NT2/D1 (cell line): ENCODE data around the gene PDGFRB.

Experiments used
- DNase-seq: peaks from one replicate; pipeline ENCODE4 v3.0.0-alpha.2; 2011; ENCODE audit warnings: low read depth, low spot score
- H3K27me3 ChIP-seq: 2 replicates; pipeline ENCODE4 v1.6.0; 2011; ENCODE audit warnings: mild to moderate bottlenecking; ENCODE audit not compliant: insufficient read length, insufficient read depth
- H3K36me3 ChIP-seq: 2 replicates; pipeline ENCODE4 v1.6.1; 2011; ENCODE audit warnings: mild to moderate bottlenecking, low read length, mixed read lengths; ENCODE audit not compliant: insufficient read depth, insufficient read length
- H3K4me1 ChIP-seq: 2 replicates; pipeline ENCODE4 v1.5.1; 2011; ENCODE audit not compliant: insufficient read depth, insufficient read length
- H3K4me3 ChIP-seq: 2 replicates; pipeline ENCODE4 v1.5.1; 2011; ENCODE audit warnings: low read depth; ENCODE audit not compliant: insufficient read length
- H3K9ac ChIP-seq: 2 replicates; pipeline ENCODE4 v1.6.0; 2011; ENCODE audit warnings: low read depth; ENCODE audit not compliant: insufficient read length
- H3K9me3 ChIP-seq: 2 replicates; pipeline ENCODE4 v1.5.1; 2011; ENCODE audit warnings: mild to moderate bottlenecking, low read length; ENCODE audit not compliant: insufficient read depth
- SUZ12 ChIP-seq: IDR thresholded peaks from 2 replicates; pipeline ENCODE4 v1.6.1; 2011; ENCODE audit not compliant: insufficient read length, insufficient read depth; ENCODE audit errors: extremely low read depth
- YY1 ChIP-seq: IDR thresholded peaks from 2 replicates; pipeline ENCODE4 v1.6.1; 2011; ENCODE audit not compliant: insufficient read length, insufficient read depth
- ZNF274 ChIP-seq: IDR thresholded peaks from 2 replicates; pipeline ENCODE4 v1.6.1; 2011; ENCODE audit warnings: mild to moderate bottlenecking, low read depth, low read length

The PDGFRB gene

GRCh38 chr5:150148117-150148927, 7.3 kb downstream of the PDGFRB start:
- Histone ChIP-seq H3K27me3 (no peaks in the 10 kb centered on the region), H3K4me1 (peaks cover 15% of the 10 kb centered on the region), H3K9me3 (no peaks in the 10 kb centered on the region), H3K36me3 (peaks cover 28% of the 10 kb centered on the region), H3K9ac (no peak overlapping the region), H3K4me3 (no peak overlapping the region)
- DNase-seq = no peak
- TF ChIP-seq SUZ12 (no peak), YY1 (no peak), ZNF274 (no peak)

DNA sequence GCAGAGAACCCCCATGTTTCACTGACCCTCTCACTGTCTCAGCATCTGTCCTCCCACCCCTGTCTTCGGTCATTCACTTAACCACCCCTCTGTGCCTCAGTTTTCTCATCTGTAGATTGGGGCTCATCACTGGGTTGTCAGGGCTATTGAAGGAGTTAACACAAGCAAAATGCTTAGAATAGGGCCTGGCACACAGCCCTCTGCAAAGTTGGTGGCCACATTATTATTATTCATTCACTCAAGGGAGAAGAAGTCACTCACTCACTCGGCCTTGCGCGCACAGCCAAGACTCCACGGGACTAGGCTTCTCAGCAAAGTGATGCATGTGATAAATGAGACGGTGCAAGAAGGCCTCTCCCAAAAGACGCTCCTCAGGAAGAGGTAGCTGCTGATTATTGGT, 8.0 kb downstream of the PDGFRB start:
- TF ChIP-seq SUZ12 = no peak
- TF ChIP-seq YY1 = no peak
- TF ChIP-seq ZNF274 = no peak
- peaks cover 22% of the 10 kb centered on the region for H3K36me3 ChIP-seq
- no peak for DNase-seq
- no peak overlapping the region for H3K4me3 ChIP-seq
- peaks cover 9% of the 10 kb centered on the region for H3K4me1 ChIP-seq
- no peaks in the 10 kb centered on the region for H3K27me3 ChIP-seq
- no peak overlapping the region for H3K9ac ChIP-seq
- H3K9me3 ChIP-seq = no peaks in the 10 kb centered on the region

DNA sequence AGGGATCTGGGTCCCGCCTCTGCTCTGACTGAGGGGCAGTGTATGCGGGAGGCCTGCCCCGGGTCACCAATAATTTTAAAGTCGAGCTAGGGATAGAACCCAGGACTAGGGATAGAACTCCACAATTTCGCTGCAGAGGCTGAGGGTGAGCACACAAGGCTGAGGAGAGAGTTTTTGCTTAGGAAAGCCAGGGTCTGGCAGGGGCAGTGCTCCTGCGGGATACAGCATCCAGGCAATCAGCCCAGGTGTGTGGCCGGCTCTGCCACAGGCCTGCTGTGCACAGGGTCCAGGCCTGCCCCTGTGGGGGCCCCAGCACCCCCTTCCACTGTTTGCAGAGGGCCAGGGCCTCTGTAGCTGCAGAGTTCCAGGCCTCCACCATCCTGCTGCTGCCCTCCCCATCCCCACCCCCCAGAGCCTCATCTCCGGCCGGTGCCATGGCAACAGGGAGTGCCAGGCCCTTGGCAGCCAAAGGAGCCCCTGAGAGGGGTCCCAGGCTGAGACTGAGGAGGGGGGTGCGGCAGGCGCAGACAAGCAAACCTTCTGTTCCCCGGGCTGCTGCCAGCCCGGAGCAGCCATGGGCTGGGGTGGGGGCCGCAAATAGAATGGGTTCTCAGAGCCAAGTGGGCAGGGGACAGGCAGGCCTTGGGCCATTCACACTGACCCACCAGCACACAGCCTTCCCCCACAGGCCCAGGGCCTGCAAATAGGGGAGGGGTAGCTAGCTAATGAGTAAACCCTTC, 8.6 kb downstream of the PDGFRB start:
- Histone ChIP-seq H3K9ac (no peak overlapping the region), H3K27me3 (no peaks in the 10 kb centered on the region), H3K36me3 (peaks cover 16% of the 10 kb centered on the region), H3K4me1 (peaks cover 11% of the 10 kb centered on the region), H3K4me3 (no peak overlapping the region), H3K9me3 (no peaks in the 10 kb centered on the region)
- no peak for TF ChIP-seq SUZ12
- TF ChIP-seq ZNF274 = no peak
- no peak for TF ChIP-seq YY1
- no peak for DNase-seq

DNA sequence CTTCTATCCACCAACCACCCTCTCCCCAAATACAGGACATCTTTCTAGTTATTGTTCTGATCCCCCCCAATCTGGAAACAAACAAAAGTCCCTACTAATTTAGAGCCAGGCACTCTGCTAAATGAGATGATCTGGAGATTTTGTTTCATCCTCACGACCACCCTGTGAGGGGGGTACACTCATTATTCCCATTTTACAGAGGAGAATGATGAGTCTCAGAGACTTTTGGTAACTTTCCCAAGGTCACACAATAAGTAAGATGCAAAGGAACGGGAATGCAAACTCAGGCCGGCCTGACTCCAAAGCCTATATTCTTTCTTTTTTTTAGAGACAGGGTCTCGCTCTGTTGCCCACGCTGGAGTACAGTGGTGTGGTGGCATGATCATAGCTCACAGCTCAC, 9.4 kb downstream of the PDGFRB start:
- H3K36me3 ChIP-seq = peaks cover 14% of the 10 kb centered on the region
- no peaks in the 10 kb centered on the region for H3K9me3 ChIP-seq
- H3K27me3 ChIP-seq = no peaks in the 10 kb centered on the region
- TF ChIP-seq SUZ12 (no peak), YY1 (no peak), ZNF274 (no peak)
- DNase-seq = no peak
- H3K9ac ChIP-seq = peak overlapping the region; percentile 32
- no peak overlapping the region for H3K4me3 ChIP-seq
- H3K4me1 ChIP-seq = peaks cover 13% of the 10 kb centered on the region

- TF ChIP-seq SUZ12 = no peak
- TF ChIP-seq ZNF274 = no peak
- TF ChIP-seq YY1 = no peak
- Histone ChIP-seq H3K9ac (no peak overlapping the region), H3K9me3 (no peaks in the 10 kb centered on the region), H3K36me3 (peaks cover 11% of the 10 kb centered on the region), H3K4me1 (peaks cover 23% of the 10 kb centered on the region), H3K27me3 (no peaks in the 10 kb centered on the region), H3K4me3 (no peak overlapping the region)
- no peak for DNase-seq
Measured at GRCh38 chr5:150144879-150145278, 10.8 kb downstream of the PDGFRB start.

GRCh38 chr5:150144246-150144801, 11.3 kb downstream of the PDGFRB start:
- Histone ChIP-seq H3K9me3 (no peaks in the 10 kb centered on the region), H3K4me1 (peaks cover 23% of the 10 kb centered on the region), H3K4me3 (no peak overlapping the region), H3K36me3 (peaks cover 11% of the 10 kb centered on the region), H3K27me3 (no peaks in the 10 kb centered on the region), H3K9ac (no peak overlapping the region)
- TF ChIP-seq ZNF274 (no peak), SUZ12 (no peak), YY1 (no peak)
- no peak for DNase-seq
